DMS 273 (cell line): Measurements from ENCODE around the gene CAMK2G.
A peak's percentile ranks its signal among the peaks of the same experiment; 100 is the strongest.
"Not testable (repeated sequence)": the region's sequence is repeated elsewhere in the genome, so short reads cannot be mapped to it uniquely, and the experiment has no call there.

Experiments
- DNase-seq: peaks from one replicate; lab custom pipeline; 2025; ENCODE audit not compliant: unreplicated experiment; lab: John Stamatoyannopoulos, UW

The CAMK2G gene

GRCh38 chr10:73905256-73906020 lies 31.1 kb upstream of the CAMK2G start:
- no peak for DNase-seq

DNA sequence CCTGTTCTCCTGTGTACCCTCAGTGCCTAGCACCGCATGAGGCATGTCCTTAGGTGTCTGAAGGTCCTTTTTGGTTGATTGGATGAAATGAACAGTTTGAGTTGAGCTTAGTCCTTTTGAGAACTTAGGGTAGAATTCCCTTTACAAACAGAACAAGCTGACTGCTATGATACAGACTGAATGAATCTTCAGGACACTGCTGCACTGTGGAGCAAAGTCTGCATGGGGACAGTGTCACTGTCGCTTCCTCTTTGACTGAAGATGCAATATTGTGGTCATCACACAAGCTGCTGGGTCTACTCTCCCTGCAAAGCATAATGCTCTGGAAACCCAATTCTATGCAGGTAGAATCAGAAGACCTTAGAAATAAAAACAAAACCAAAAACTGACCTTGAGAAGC lies 28.0 kb upstream of the CAMK2G start:
- DNase-seq = no peak

- DNase-seq = no peak
Measured at GRCh38 chr10:73901261-73901660, 26.9 kb upstream of the CAMK2G start.

DNA sequence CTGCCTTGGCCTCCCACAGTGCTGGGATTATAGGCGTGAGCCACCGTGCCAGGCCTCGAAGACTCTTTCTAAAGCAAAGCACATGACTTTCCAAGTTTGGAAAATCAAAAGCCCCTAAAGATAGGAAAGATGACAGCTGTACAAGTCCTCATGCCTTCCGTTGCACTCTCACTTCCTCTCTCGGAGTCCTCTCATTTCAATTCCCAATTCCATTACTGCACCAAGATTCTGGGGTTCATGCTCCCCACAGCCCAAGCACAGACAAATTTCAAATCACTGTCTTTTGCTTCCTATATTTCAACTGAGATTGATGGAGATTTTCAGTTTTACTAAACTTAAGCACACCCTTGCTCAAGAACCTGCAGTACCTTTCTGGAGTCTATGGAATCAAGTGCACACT lies 25.7 kb upstream of the CAMK2G start:
- no peak for DNase-seq

- no peak for DNase-seq
Measured at GRCh38 chr10:73899423-73899822, 25.1 kb upstream of the CAMK2G start.

DNA sequence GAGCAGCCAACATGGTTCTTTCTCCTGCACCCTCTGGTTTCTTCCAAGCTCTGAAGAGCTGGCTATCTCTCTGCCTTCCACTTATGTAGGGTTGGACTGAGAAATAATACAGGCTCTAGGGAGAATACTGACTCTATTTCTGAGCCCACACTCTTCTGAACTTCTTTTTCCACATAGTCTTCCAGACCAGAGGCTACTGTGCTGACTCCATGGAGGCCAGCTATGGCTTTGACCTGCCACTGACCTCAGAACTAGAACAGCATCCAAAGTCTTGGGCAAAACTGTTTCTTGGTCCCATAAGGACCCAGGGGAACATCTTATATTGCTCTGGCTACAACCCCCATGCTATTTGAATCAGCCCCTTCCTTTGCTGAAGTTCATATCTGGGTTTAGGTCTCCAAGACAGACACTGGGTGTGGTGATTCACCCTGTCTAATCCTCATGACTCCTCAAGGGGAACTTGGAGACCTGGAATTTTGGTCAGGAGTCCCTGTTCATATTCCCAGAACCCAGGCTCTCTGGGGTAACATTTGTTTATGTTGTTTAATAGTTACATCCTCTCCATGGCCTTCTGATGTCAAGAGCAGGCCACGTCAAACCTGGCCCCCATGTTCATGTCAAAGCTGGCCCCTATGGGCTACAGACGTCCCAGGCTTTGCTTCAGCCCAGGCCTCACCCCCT lies 24.5 kb upstream of the CAMK2G start:
- DNase-seq = no peak

DNA sequence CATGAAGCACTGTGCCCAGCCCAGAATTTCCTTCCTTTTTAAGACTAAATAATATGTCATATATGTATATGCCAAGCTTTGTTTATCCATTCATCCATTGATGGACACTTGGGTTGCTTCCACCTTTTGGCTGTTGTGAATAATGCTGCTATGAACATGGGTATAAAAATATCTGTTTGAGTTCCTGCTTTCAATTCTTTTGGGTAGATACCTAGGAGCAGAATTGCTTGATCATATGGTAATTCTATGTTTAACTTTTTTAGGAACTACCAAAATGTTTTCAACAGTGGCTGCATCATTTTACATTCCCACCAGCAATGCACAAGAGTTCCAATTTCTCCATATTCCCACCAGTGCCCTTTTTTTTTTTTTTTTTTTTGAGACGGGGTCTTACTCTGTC lies 23.3 kb upstream of the CAMK2G start:
- DNase-seq = no peak

- DNase-seq = not testable (repeated sequence)
Measured at GRCh38 chr10:73895381-73895780, 21.0 kb upstream of the CAMK2G start.

DNA sequence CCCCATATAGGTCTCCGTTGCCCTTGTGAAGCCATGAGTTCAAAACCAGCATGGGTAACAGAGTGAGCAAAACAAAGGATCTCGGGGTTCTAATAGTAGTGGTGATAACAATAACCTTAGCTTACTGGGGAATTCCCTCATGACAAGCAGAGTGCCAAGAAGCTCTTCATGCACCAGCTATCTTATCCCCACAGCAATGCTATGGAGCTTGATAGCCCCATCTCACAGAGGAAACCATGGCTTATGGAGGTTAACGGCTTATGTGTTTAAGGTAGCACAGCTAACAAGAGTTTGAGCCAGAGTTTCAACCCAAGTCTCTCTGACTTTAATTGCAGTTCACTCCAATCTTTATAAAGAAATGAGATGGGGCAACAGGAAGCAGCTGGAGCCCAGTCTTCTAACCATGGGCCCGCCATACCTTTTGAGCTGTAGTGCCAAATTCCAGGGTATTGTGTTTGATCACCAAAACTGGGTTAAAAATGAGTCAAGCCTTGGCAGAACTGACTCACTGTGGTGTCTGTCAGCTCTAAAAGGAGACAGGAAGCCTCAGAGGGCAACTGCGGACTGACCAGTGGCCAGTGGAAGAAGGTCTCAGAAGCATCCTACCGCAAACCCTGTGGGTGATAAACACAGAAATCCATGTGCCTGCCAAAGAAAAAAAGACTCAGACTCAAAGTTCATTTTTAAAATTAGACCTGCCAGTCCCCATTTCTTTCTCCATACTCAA lies 20.1 kb upstream of the CAMK2G start:
- no peak for DNase-seq

GRCh38 chr10:73893426-73893825 lies 19.1 kb upstream of the CAMK2G start:
- no peak for DNase-seq

- no peak for DNase-seq
Measured at GRCh38 chr10:73892310-73893030, 18.1 kb upstream of the CAMK2G start.

- no peak for DNase-seq
Measured at GRCh38 chr10:73891540-73891939, 17.2 kb upstream of the CAMK2G start.

- not testable (repeated sequence) for DNase-seq
Measured at GRCh38 chr10:73890830-73891229, 16.5 kb upstream of the CAMK2G start.

DNA sequence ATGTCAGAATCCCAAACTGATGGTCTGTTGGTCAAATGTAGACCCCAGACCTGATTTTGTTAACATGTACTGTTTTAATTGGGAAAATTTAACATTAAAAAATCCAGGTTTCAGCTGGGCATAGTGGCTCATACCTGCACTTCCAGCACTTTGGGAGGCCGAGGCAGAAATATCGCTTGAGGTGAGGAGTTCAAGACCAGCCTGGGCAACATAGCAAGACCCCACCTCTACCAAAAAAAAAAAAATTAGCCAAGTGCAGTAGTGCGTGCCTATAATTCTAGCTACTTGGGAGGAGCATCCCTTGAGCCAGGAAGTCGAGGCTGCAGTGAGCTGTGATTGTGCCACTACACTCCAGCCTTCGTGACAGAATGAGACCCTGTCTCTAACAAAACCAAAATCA lies 15.9 kb upstream of the CAMK2G start:
- DNase-seq = no peak

DNA sequence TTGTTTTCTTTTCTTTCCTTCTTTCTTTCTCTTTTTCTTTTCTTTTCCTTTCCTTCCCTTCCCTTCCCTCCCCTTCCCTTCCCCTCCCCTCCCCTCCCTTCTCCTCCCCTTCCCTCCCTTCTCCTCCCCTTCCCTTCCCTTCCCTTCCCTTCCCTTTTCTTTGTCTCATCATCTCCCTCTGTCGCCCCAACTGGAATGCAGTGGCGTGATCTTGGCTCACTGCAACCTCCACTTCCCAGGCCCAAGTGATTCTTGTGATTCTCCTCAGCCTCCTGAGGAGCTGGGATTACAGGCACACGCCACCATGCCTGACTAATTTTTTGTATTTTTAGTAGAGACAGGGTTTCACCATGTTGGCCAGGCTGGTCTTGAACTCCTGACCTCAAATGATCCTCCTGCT lies 15.1 kb upstream of the CAMK2G start:
- not testable (repeated sequence) for DNase-seq

GRCh38 chr10:73889014-73889413 lies 14.7 kb upstream of the CAMK2G start:
- peak; percentile 37 for DNase-seq

DNA sequence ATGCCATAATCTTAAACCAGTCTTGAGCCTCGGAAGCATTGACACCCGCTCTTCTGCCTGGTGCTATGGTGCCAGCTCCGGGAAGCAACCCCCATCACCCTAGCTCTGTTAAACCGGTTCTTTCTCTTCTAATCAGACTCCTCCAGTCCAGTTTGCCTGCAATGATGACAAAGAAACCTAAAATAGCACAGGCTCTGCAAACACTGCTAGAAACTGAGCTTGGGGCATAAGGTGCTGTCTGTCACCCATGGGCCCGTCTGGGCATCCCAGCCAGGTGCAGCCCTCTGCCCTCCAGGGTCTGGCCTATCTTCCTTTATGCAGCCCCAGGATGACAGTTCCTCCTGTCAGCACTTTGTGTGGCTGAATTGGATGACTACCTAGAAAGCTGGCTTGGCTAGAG lies 14.2 kb upstream of the CAMK2G start:
- DNase-seq = no peak

DNA sequence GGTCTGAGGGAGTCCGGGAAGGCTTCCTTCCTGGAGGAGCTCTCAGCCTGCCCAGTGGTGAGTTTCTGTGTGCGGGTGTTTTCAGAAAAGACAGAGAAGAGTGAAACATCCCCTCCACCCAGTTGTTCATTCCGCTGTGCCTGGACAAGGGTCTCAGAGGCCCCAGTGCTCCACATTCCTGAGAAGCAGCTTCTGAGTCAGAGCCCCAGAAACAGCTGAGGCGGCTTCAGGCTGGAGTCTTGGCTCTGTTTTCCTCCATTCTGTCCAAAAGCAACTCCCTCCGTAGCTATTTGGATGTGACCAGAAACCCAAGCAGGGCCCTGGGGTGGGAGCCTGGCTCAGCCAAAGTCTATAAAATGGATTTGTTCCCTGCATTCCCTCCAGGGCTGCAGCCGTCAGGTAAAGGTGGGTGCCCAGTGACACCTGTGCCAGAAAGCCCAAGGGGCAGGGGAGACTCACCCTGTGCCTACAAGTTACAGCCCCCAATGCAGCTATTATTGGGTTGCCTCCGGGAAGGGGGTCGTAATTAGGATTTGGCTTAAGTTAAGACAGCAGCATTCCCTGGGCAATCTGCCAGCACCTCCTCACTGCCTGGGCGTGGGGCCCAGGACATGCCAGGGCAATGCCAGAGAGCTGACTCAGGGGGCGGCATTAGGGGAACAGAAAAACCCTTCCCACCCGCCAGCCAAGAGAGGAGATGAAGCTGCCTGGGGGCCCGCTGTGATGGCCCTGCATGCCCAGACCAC lies 13.1 kb upstream of the CAMK2G start:
- DNase-seq = peak; percentile 92

DNA sequence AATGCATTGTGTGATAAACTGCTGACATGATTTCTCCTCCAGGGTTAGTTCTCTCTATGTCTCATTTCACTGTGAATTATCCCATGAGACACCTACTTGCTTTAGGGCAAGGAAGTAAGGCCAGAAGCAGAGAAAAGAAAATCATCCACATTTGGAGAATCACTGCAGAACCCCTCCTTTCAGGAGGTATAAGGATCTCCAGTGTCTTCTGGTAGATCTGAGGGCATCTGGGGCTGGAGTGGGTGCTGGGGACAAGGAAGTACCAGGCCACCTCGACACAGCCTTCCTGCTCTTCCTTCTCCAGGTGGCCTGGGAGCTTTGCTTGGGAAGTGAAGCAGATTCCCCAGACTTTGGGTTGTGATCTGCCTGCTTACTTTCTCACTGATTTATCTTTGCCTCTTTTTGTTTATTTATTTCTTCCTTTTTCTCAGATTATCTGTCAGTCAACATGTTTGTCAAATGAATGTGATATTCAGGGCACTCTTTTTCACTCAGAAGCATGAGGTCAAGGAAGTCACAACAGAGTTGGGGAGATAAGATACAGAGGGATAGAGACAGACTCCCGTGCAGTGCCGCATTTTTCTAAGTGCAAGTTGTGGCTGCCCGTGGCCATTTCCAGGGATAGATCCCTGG lies 12.4 kb upstream of the CAMK2G start:
- no peak for DNase-seq

- DNase-seq = peak; percentile 79
Measured at GRCh38 chr10:73886085-73886529, 11.8 kb upstream of the CAMK2G start.
